GM12891 (cell line): Measurements from ENCODE around the gene OPALIN. TPM values are rescaled to one million over a fixed set of nuclear protein-coding genes. Genes with fewer than 3 reads are reported as not detected.

Source experiments
- DNase-seq: peaks from one replicate; pipeline ENCODE4 v3.0.0; 2011; ENCODE audit warnings: low spot score; ENCODE audit not compliant: insufficient read length
- FAIRE-seq: peaks from 2 replicates; lab custom pipeline; 2011; peaks lifted over from hg19 to GRCh38; lab: Jason Lieb, UNC
- PAX5 ChIP-seq: IDR thresholded peaks from 2 replicates; pipeline ENCODE4 v1.6.1; 2011; ENCODE audit warnings: low read length, moderate library complexity, mild to moderate bottlenecking; ENCODE audit not compliant: insufficient read depth, severe bottlenecking
- POLR2A ChIP-seq: IDR thresholded peaks from 2 replicates; pipeline ENCODE4 v1.6.1; 2011; ENCODE audit warnings: low read depth, low read length, control low read depth
- POLR2AphosphoS5 ChIP-seq: IDR thresholded peaks from 2 replicates; pipeline ENCODE4 v1.6.1; 2011; ENCODE audit warnings: low read depth, low read length, control low read depth
- POU2F2 ChIP-seq: IDR thresholded peaks from 2 replicates; pipeline ENCODE4 v1.6.1; 2011; ENCODE audit warnings: low read depth, mild to moderate bottlenecking, control low read depth, low read length, moderate library complexity
- SPI1 ChIP-seq: IDR thresholded peaks from 2 replicates; pipeline ENCODE4 v1.6.1; 2011; ENCODE audit warnings: low read depth, low read length, control low read depth
- TAF1 ChIP-seq: IDR thresholded peaks from 2 replicates; pipeline ENCODE4 v1.6.1; 2011; ENCODE audit warnings: low read depth, low read length, control low read depth
- polyA plus RNA-seq: library from polyadenylated mRNA; unstranded; fragments of >200 nt; gene quantifications from one replicate; pipeline ENCODE4 v1.2.1, GENCODE V29; 2012; ENCODE audit warnings: low read depth, missing spikeins, inconsistent platforms; ENCODE audit not compliant: missing spikeins

The OPALIN gene
- polyA plus RNA-seq, result not detected

- DNase-seq, result no peak
- TF ChIP-seq POU2F2, result no peak
- TF ChIP-seq POLR2A, result no peak
- TF ChIP-seq TAF1, result no peak
- no peak for TF ChIP-seq PAX5
- no peak for FAIRE-seq
Measured at GRCh38 chr10:96358851-96359540, at the start of gene OPALIN. Gene OPALIN (minus strand): TSS chr10:96359002. CDS start chr10:96358896, 106 bp downstream.

GRCh38 chr10:96408201-96408600, 49.4 kb upstream of the OPALIN start:
- TF ChIP-seq TAF1, result no peak
- TF ChIP-seq POLR2A, result no peak
- no peak for TF ChIP-seq POU2F2
- no peak for TF ChIP-seq SPI1
- no peak for TF ChIP-seq PAX5
- no peak for TF ChIP-seq POLR2AphosphoS5
- DNase-seq (no peak), FAIRE-seq (no peak)

- DNase-seq (no peak), FAIRE-seq (no peak)
- TF ChIP-seq POLR2A (no peak), POU2F2 (no peak), TAF1 (no peak), PAX5 (no peak), SPI1 (no peak)
Measured at GRCh38 chr10:96407560-96408069, 48.8 kb upstream of the OPALIN start.

GRCh38 chr10:96406091-96406490, 47.3 kb upstream of the OPALIN start:
- no peak for DNase-seq
- FAIRE-seq, result no peak
- TF ChIP-seq POLR2AphosphoS5, result no peak
- no peak for TF ChIP-seq TAF1
- TF ChIP-seq SPI1, result no peak
- no peak for TF ChIP-seq POLR2A
- no peak for TF ChIP-seq POU2F2
- no peak for TF ChIP-seq PAX5

GRCh38 chr10:96402417-96403305, 43.9 kb upstream of the OPALIN start:
- TF ChIP-seq SPI1 (no peak), TAF1 (no peak), POLR2A (no peak), POLR2AphosphoS5 (no peak), PAX5 (no peak), POU2F2 (no peak)
- FAIRE-seq, result no peak
- DNase-seq, result no peak

GRCh38 chr10:96401036-96401435, 42.2 kb upstream of the OPALIN start:
- no peak for FAIRE-seq
- no peak for DNase-seq
- TF ChIP-seq POU2F2 (no peak), POLR2A (no peak), POLR2AphosphoS5 (no peak), TAF1 (no peak), PAX5 (no peak), SPI1 (no peak)

- TF ChIP-seq POLR2A (no peak), POLR2AphosphoS5 (no peak), POU2F2 (no peak), PAX5 (no peak), TAF1 (no peak), SPI1 (no peak)
- DNase-seq, result no peak
- no peak for FAIRE-seq
Measured at GRCh38 chr10:96400465-96400864, 41.7 kb upstream of the OPALIN start.

GRCh38 chr10:96397902-96398301, 39.1 kb upstream of the OPALIN start:
- TF ChIP-seq SPI1 (no peak), POLR2AphosphoS5 (no peak), TAF1 (no peak), POLR2A (no peak), PAX5 (no peak), POU2F2 (no peak)
- FAIRE-seq, result no peak

GRCh38 chr10:96395931-96396877, 37.4 kb upstream of the OPALIN start:
- FAIRE-seq (peak; percentile 95), DNase-seq (peak; percentile 81)
- no peak for TF ChIP-seq TAF1
- no peak for TF ChIP-seq POLR2AphosphoS5
- TF ChIP-seq POU2F2, result no peak
- TF ChIP-seq POLR2A, result no peak
- no peak for TF ChIP-seq PAX5
- TF ChIP-seq SPI1, result no peak

More at GRCh38 chr10:96397902-96398301, 39.1 kb upstream of the OPALIN start:
- no peak for DNase-seq

GRCh38 chr10:96390460-96390864, 31.7 kb upstream of the OPALIN start:
- no peak for TF ChIP-seq PAX5
- FAIRE-seq (no peak), DNase-seq (no peak)

- no peak for DNase-seq
- TF ChIP-seq PAX5, result no peak
- no peak for TF ChIP-seq TAF1
- no peak for TF ChIP-seq POLR2AphosphoS5
- no peak for TF ChIP-seq SPI1
- TF ChIP-seq POU2F2, result no peak
- TF ChIP-seq POLR2A, result no peak
- FAIRE-seq, result no peak
Measured at GRCh38 chr10:96389785-96390184, 31.0 kb upstream of the OPALIN start.
